ENCODE data around the gene HSD3B7. TPM values are rescaled to one million over a fixed set of nuclear protein-coding genes. Genes with fewer than 3 reads are reported as not detected.
A peak's percentile ranks its signal among the peaks of the same experiment; 100 is the strongest.

HSD3B7 gene
- polyA plus RNA-seq, 1 donor (not counting 4 experiments of a cell fraction or from before 2014, with no cell fraction given): 2.0 TPM

- dilution Hi-C loops (cut with MboI; ENCODE audit: extremely low pct_ligation_motif_present, low sequenced_read_pairs): no loop called here
- no peak overlapping the region for H2AFZ ChIP-seq (ENCODE audit: control insufficient read depth, low read length)
- DNase-seq (ENCODE audit: low read depth, low spot score): no peak
- H3K9me1 ChIP-seq (ENCODE audit: control insufficient read depth, extremely low read depth, insufficient read depth, low read length): peaks cover 3% of the 10 kb centered on the region
- TF ChIP-seq EZH2 (IDR thresholded peaks at IDR 0.05; ENCODE audit: low read length) (no peak), CTCF (optimal IDR thresholded peaks at IDR 0.05 in 1 of 3, IDR thresholded peaks at IDR 0.05 in 1 of 3, conservative IDR thresholded peaks at IDR 0.05 in 1 of 3; ENCODE audit: extremely low read depth in 1 of 3, insufficient read depth in 2 of 3, low read length in 3 of 3) (no peak)
- peak overlapping the region; percentile 96 for H3K27ac ChIP-seq (ENCODE audit: control insufficient read depth, insufficient read depth, low read length)
- no peaks in the 10 kb centered on the region for H4K20me1 ChIP-seq (ENCODE audit: control insufficient read depth, extremely low read depth, insufficient read depth, low read length)
- no peaks in the 10 kb centered on the region for H3K9me3 ChIP-seq (ENCODE audit: control insufficient read depth, low read depth, low read length)
- no peaks in the 10 kb centered on the region for H3K36me3 ChIP-seq (ENCODE audit: control insufficient read depth in 2 of 2, extremely low read depth in 1 of 2, insufficient read depth in 2 of 2, low read length in 2 of 2)
- H3K79me2 ChIP-seq (ENCODE audit: control insufficient read depth, insufficient read depth, low read length): no peaks in the 10 kb centered on the region
- H3K4me3 ChIP-seq (ENCODE audit: control insufficient read depth in 2 of 3, extremely low read depth in 1 of 3, insufficient read depth in 2 of 3, low read depth in 1 of 3, low read length in 3 of 3): no peak overlapping the region
- H3K9ac ChIP-seq (ENCODE audit: control insufficient read depth, extremely low read depth, insufficient read depth, low read length): no peak overlapping the region
- no peak for FAIRE-seq
- H3K4me1 ChIP-seq (ENCODE audit: control insufficient read depth, extremely low read depth, insufficient read depth, low read length): peaks cover 56% of the 10 kb centered on the region
- no peaks in the 10 kb centered on the region for H3K27me3 ChIP-seq (ENCODE audit: control insufficient read depth, extremely low read depth, insufficient read depth, low read length)
- peak overlapping the region; percentile 55 for H3K4me2 ChIP-seq (ENCODE audit: control insufficient read depth, extremely low read depth, insufficient read depth, low read depth, low read length)
These were observed 14.1 kb downstream of the HSD3B7 start for GRCh38 chr16:30998852-30999761.

- Histone ChIP-seq H3K27me3 (ENCODE audit: control insufficient read depth, extremely low read depth, insufficient read depth, low read length) (no peaks in the 10 kb centered on the region), H3K36me3 (ENCODE audit: control insufficient read depth in 2 of 2, extremely low read depth in 1 of 2, insufficient read depth in 2 of 2, low read length in 2 of 2) (no peaks in the 10 kb centered on the region), H4K20me1 (ENCODE audit: control insufficient read depth, extremely low read depth, insufficient read depth, low read length) (no peaks in the 10 kb centered on the region), H3K79me2 (ENCODE audit: control insufficient read depth, insufficient read depth, low read length) (no peaks in the 10 kb centered on the region), H3K4me1 (ENCODE audit: control insufficient read depth, extremely low read depth, insufficient read depth, low read length) (peaks cover 46% of the 10 kb centered on the region), H3K27ac (ENCODE audit: control insufficient read depth, insufficient read depth, low read length) (no peak overlapping the region), H3K9me1 (ENCODE audit: control insufficient read depth, extremely low read depth, insufficient read depth, low read length) (peaks cover 3% of the 10 kb centered on the region), H3K4me2 (ENCODE audit: control insufficient read depth, extremely low read depth, insufficient read depth, low read depth, low read length) (peak overlapping the region; percentile 44), H3K4me3 (ENCODE audit: control insufficient read depth in 2 of 3, extremely low read depth in 1 of 3, insufficient read depth in 2 of 3, low read depth in 1 of 3, low read length in 3 of 3) (peak overlapping the region in 1 of 3 experiments; percentile 17), H3K9me3 (ENCODE audit: control insufficient read depth, low read depth, low read length) (no peaks in the 10 kb centered on the region), H3K9ac (ENCODE audit: control insufficient read depth, extremely low read depth, insufficient read depth, low read length) (no peak overlapping the region), H2AFZ (ENCODE audit: control insufficient read depth, low read length) (peak overlapping the region; percentile 70)
- dilution Hi-C loops (cut with MboI; ENCODE audit: extremely low pct_ligation_motif_present, low sequenced_read_pairs): no loop called here
- TF ChIP-seq CTCF (optimal IDR thresholded peaks at IDR 0.05 in 1 of 3, IDR thresholded peaks at IDR 0.05 in 1 of 3, conservative IDR thresholded peaks at IDR 0.05 in 1 of 3; ENCODE audit: extremely low read depth in 1 of 3, insufficient read depth in 2 of 3, low read length in 3 of 3) (no peak), EZH2 (IDR thresholded peaks at IDR 0.05; ENCODE audit: low read length) (no peak)
- no peak for DNase-seq (ENCODE audit: low read depth, low spot score)
- no peak for FAIRE-seq
These were observed 15.8 kb downstream of the HSD3B7 start for GRCh38 chr16:31000671-31001382.
